Nephron progenitor cell (in vitro differentiated cells): ENCODE results near the gene C1orf56.
A peak's percentile ranks its signal among the peaks of the same experiment; 100 is the strongest.

Experiments
- DNase-seq: peaks from one replicate; pipeline ENCODE4 v3.0.0; 2021
- H3K27ac Mint-ChIP-seq: 2 replicates; pipeline ENCODE4 v1.8.0; 2021; ENCODE audit warnings: mild to moderate bottlenecking, moderate library complexity, mixed read lengths
- H3K27me3 Mint-ChIP-seq: 2 replicates; pipeline ENCODE4 v1.8.0; 2021; ENCODE audit warnings: mild to moderate bottlenecking, low read depth, mixed read lengths; ENCODE audit not compliant: poor library complexity
- H3K36me3 Mint-ChIP-seq: 2 replicates; pipeline ENCODE4 v1.8.0; 2021; ENCODE audit warnings: low read depth, mixed read lengths
- H3K4me1 Mint-ChIP-seq: 2 replicates; pipeline ENCODE4 v1.8.0; 2021; ENCODE audit warnings: mixed read lengths
- H3K4me3 Mint-ChIP-seq: 2 replicates; pipeline ENCODE4 v1.8.0; 2021; ENCODE audit warnings: mild to moderate bottlenecking, moderate library complexity, mixed read lengths
- H3K9me3 Mint-ChIP-seq: 2 replicates; pipeline ENCODE4 v1.8.0; 2021; ENCODE audit warnings: mild to moderate bottlenecking, moderate library complexity, mixed read lengths
- TF ChIP-seq, protein P1 (sequence below): fragments of 200-600 bp; sonication (generic); IDR thresholded peaks from 2 replicates; pipeline ENCODE4 v1.5.0; 2021; ENCODE audit warnings: antibody characterized with exemption

C1orf56 gene

DNA sequence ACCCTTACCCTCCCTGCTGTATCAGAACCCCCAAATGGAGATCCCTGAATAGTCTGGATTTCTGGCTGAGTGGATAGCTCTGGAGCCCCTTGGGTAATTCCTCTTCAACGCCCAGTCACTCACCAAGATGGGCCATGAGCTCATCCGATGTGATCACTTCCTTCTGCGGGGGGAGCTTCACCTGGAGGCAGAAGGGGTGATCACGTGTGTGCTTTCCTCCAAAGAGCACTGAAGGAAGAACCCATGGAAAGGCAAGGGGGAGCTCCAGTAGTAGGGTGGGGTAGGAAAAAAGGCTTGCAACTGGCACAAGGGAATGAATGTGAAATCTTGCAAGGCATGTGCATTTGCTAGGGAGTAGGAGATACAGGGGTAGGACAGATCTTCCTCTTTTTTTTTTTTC is 45.9 kb upstream of the C1orf56 start:
- Mint-ChIP-seq H3K4me3 (no peak overlapping the region), H3K9me3 (no peaks in the 10 kb centered on the region), H3K4me1 (peaks cover 43% of the 10 kb centered on the region), H3K36me3 (peaks cover 21% of the 10 kb centered on the region), H3K27me3 (peaks cover 2% of the 10 kb centered on the region), H3K27ac (no peak overlapping the region)
- TF ChIP-seq, protein P1, sequence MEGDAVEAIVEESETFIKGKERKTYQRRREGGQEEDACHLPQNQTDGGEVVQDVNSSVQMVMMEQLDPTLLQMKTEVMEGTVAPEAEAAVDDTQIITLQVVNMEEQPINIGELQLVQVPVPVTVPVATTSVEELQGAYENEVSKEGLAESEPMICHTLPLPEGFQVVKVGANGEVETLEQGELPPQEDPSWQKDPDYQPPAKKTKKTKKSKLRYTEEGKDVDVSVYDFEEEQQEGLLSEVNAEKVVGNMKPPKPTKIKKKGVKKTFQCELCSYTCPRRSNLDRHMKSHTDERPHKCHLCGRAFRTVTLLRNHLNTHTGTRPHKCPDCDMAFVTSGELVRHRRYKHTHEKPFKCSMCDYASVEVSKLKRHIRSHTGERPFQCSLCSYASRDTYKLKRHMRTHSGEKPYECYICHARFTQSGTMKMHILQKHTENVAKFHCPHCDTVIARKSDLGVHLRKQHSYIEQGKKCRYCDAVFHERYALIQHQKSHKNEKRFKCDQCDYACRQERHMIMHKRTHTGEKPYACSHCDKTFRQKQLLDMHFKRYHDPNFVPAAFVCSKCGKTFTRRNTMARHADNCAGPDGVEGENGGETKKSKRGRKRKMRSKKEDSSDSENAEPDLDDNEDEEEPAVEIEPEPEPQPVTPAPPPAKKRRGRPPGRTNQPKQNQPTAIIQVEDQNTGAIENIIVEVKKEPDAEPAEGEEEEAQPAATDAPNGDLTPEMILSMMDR: no peak
- no peak for DNase-seq

DNA sequence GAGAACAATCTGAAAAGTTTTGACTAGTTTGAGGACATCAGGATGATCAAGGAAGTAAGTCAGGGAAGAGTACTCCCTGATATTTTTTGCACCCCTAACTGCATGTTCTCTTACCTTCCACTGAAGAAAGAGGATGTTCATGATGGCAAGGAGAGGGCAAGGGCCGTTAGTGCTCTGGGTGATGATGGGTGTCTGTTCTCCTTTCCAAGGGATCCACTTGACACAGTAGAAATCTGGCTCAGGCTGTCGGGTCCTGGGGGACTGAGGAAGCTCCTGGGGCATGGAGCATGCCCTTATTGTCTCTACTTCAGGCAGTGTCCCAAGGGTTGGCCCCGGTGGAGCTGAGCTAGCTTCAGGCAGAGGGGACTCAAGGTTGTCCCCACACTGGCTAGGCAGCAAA is 45.5 kb upstream of the C1orf56 start:
- no peak overlapping the region for H3K4me3 Mint-ChIP-seq
- H3K36me3 Mint-ChIP-seq: peaks cover 21% of the 10 kb centered on the region
- H3K27me3 Mint-ChIP-seq: peaks cover 2% of the 10 kb centered on the region
- TF ChIP-seq, protein P1: no peak
- H3K9me3 Mint-ChIP-seq: no peaks in the 10 kb centered on the region
- peaks cover 47% of the 10 kb centered on the region for H3K4me1 Mint-ChIP-seq
- no peak for DNase-seq
- H3K27ac Mint-ChIP-seq: no peak overlapping the region

DNA sequence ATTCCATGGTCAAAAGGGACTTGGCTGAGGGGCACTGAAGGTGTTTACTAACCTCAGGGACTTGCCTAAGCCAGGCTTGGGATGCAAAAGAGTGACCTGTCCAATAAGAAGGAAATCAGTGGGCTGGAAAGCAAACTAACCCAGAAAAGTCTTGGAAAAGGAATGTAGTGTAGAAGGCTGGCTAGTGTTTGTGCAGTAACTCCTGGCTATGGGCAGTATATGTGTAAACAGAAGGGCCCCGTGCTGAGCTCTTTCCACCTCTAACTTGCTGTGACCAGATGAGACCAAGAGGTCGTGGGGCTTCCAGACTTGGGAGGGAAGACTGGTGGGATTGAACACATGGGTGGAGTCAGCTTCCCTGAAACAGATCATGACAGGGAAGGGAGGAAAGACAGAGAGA is 44.9 kb upstream of the C1orf56 start:
- DNase-seq: no peak
- peak overlapping the region; percentile 47 for H3K27ac Mint-ChIP-seq
- peak overlapping the region; percentile 47 for H3K4me3 Mint-ChIP-seq
- peaks cover 53% of the 10 kb centered on the region for H3K4me1 Mint-ChIP-seq
- peaks cover 21% of the 10 kb centered on the region for H3K36me3 Mint-ChIP-seq
- no peaks in the 10 kb centered on the region for H3K9me3 Mint-ChIP-seq
- peaks cover 2% of the 10 kb centered on the region for H3K27me3 Mint-ChIP-seq
- TF ChIP-seq, protein P1: no peak

DNA sequence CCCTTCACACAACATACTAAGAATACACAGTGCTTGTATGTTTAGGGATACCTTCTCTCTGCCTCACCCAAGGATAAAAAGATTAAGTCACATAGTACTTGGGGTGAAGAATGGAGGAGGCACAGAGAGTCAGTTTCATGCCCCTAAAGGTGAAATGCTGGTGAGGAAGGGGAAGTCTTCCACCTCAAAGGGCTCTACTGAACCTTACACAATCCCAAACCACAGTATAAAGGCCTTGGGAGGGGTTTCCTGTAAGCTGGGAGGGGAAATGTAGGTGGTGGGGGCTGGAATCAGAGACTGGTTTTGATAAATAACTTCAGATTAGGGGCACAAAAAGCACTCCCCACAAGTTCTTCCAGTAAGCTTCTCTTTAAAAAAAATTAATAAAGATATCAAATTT is 44.4 kb upstream of the C1orf56 start:
- Mint-ChIP-seq H3K9me3 (no peaks in the 10 kb centered on the region), H3K27me3 (peaks cover 2% of the 10 kb centered on the region), H3K4me1 (peaks cover 59% of the 10 kb centered on the region), H3K36me3 (peaks cover 21% of the 10 kb centered on the region), H3K4me3 (no peak overlapping the region), H3K27ac (peak overlapping the region; percentile 47)
- no peak for DNase-seq
- TF ChIP-seq, protein P1: no peak

DNA sequence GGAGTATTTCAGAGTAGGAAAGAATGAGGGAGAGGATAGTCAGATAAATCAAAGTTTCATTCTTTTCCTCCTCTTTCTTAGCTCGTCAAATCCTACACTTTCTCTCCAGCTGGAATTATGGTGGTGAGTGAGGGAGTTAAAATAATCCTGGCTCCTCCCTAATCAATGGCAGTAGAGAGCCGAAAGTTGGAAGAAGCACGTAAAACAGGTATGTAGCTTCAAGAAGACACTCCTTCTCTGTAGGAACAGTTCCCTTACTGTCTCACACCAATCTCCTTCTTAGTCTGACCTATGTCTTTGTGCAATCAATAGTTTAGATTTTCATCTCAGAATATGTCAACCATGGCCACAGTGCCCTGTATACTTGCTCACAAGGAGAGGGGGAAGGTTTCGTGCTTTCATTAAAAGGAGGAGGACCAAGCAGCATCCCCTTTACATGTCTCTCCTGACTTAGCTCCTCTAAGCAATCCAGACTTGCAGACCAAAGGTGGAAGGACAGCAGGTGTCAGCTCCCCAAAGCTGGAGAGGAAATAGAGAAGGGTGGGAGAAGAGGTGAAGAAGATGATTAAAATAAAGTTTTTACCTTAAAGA is 41.7 kb upstream of the C1orf56 start:
- TF ChIP-seq, protein P1: no peak
- Mint-ChIP-seq H3K9me3 (no peaks in the 10 kb centered on the region), H3K4me1 (peaks cover 76% of the 10 kb centered on the region), H3K4me3 (peak overlapping the region; percentile 98), H3K36me3 (peaks cover 12% of the 10 kb centered on the region), H3K27me3 (peaks cover 6% of the 10 kb centered on the region), H3K27ac (peak overlapping the region; percentile 99)
- no peak for DNase-seq

DNA sequence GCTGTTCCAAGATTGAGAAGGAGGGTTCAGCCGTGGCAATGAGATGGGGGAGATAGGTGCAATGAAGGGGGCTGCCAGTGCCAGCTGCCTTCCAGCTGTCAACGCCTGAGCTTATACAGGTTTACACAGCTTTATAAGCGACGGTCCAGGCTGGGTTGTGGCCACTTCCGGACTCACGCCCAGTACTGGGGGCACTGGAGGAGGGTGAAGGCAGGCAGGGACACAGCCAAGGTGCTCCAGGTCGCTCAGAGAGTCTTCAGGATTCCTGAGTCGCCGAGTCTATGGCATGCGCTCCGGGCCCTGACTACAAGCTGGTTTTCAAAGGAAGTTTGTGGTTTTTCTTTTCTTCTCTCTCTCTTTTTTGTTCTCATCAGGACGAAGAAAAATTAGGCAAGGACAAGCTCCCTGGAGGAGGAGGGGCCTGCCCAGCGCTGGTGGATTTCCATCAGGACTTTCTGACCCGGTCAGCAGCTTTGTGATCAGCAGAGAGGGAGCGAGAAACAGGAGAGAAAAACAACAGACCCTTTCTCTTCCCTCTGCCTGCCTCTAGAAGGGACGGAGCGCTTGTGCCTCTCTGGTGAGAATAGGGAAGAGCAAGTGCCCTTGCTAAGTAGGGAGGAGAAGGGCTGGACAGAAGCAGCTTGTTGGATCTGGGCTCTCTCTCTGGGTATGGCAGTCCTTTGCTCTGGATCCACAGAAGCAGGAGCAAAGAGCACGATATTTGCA is 41.1 kb upstream of the C1orf56 start, which contains the start of gene MINDY1:
Gene MINDY1 (minus strand): TSS at position 576 of the 726 bp plus-strand sequence. CDS start 4,285 bp downstream, outside the sequence.
- DNase-seq: peak; percentile 61
- Mint-ChIP-seq H3K9me3 (no peaks in the 10 kb centered on the region), H3K27ac (peak within 1 kb of the TSS; percentile 99), H3K27me3 (peaks cover 8% of the 10 kb centered on the region), H3K36me3 (peaks cover 6% of the 10 kb centered on the region), H3K4me1 (peaks cover 80% of the 10 kb centered on the region), H3K4me3 (peak within 1 kb of the TSS; percentile 98)
- TF ChIP-seq, protein P1: peak; percentile 45
